Omental fat pad (tissue), 4 donors: ENCODE data around the gene ZNF605. TPM values are rescaled to one million over a fixed set of nuclear protein-coding genes. Genes with fewer than 3 reads are reported as not detected.
"Not testable (repeated sequence)": the region's sequence is repeated elsewhere in the genome, so short reads cannot be mapped to it uniquely, and the experiment has no call there.

Source experiments
- ATAC-seq: fragments of 150-250 bp; one replicate; pipeline ENCODE4 v1.9.1; 2016; ENCODE audit warnings: mild to moderate bottlenecking, moderate library complexity; ENCODE audit not compliant: low FRiP score
- DNase-seq: peaks from one replicate; pipeline ENCODE4 v3.0.0-alpha.2; 2019; ENCODE audit warnings: low spot score
- CTCF ChIP-seq, 3 donors: fragments of 450-650 bp; IDR thresholded peaks; one replicate each; pipeline ENCODE4 v1.5.1; 2016 to 2017; ENCODE audit warnings: antibody characterized with exemption in 3 of 3, mild to moderate bottlenecking in 3 of 3, moderate library complexity in 2 of 3
- total RNA-seq, 4 donors: library from RNA; depleted of rRNA; stranded (reverse); fragments of >200 nt; gene quantifications; one replicate each; pipeline ENCODE4 v1.1.0, GENCODE V29; 2016

The ZNF605 gene
- total RNA-seq, 4 donors from 2014 or later, result 4.7 to 17.0 (median 7.3) TPM

GRCh38 chr12:132887513-132888351 lies 68.4 kb downstream of the ZNF605 start, which contains the start of gene CHFR:
Gene CHFR (minus strand): TSS chr12:132887605. CDS start chr12:132887328, 277 bp downstream.
- ATAC-seq, result peak; percentile 99
- TF ChIP-seq CTCF (IDR thresholded peaks at IDR 0.05), result no peak
- DNase-seq, result peak; percentile 80

- DNase-seq (no peak), ATAC-seq (peak; percentile 45)
- TF ChIP-seq CTCF (IDR thresholded peaks at IDR 0.05), result no peak
Measured at GRCh38 chr12:132886529-132887477, 69.3 kb downstream of the ZNF605 start.

GRCh38 chr12:132881818-132882217 lies 74.3 kb downstream of the ZNF605 start:
- ATAC-seq (no peak), DNase-seq (no peak)
- no peak for TF ChIP-seq CTCF (IDR thresholded peaks at IDR 0.05)

- ATAC-seq, DNase-seq: not testable (repeated sequence)
Measured at GRCh38 chr12:132874620-132875019, 81.5 kb downstream of the ZNF605 start.

- TF ChIP-seq CTCF (IDR thresholded peaks at IDR 0.05), result no peak
- DNase-seq, result no peak
- no peak for ATAC-seq
Measured at GRCh38 chr12:132874175-132874574, 81.9 kb downstream of the ZNF605 start.

- no peak for TF ChIP-seq CTCF (IDR thresholded peaks at IDR 0.05)
- no peak for ATAC-seq
- no peak for DNase-seq
Measured at GRCh38 chr12:132873724-132874123, 82.4 kb downstream of the ZNF605 start.

GRCh38 chr12:132872975-132873421 lies 83.1 kb downstream of the ZNF605 start:
- ATAC-seq (no peak), DNase-seq (no peak)
- TF ChIP-seq CTCF (IDR thresholded peaks at IDR 0.05), result no peak
